Stimulated activated CD8-positive, alpha-beta memory T cell treated with anti-CD3 and anti-CD28 coated beads, Interleukin-2, amount 100 ng/mL, for 48 hours (primary cell): Measurements from ENCODE around the gene FUT8.

Experiments used
- DNase-seq, 2 donors: peaks; one replicate each; pipeline ENCODE4 v3.0.0-alpha.2; 2020; ENCODE audit warnings: low read depth in 2 of 2

FUT8 gene

GRCh38 chr14:65492266-65492665, 79.7 kb downstream of the FUT8 start:
- no peak for DNase-seq

- DNase-seq: no peak
Observed at GRCh38 chr14:65495196-65495595, 82.7 kb downstream of the FUT8 start.

- DNase-seq: no peak
Observed at GRCh38 chr14:65496178-65496993, 83.9 kb downstream of the FUT8 start.

- no peak for DNase-seq
Observed at GRCh38 chr14:65499138-65499537, 86.6 kb downstream of the FUT8 start.

GRCh38 chr14:65500075-65500474, 87.5 kb downstream of the FUT8 start:
- no peak for DNase-seq

GRCh38 chr14:65501328-65501727, 88.8 kb downstream of the FUT8 start:
- DNase-seq: no peak

- no peak for DNase-seq
Observed at GRCh38 chr14:65502676-65503124, 90.2 kb downstream of the FUT8 start.

GRCh38 chr14:65503771-65504170, 91.2 kb downstream of the FUT8 start:
- no peak for DNase-seq

- no peak for DNase-seq
Observed at GRCh38 chr14:65506801-65507200, 94.3 kb downstream of the FUT8 start.

GRCh38 chr14:65509842-65510241, 97.3 kb downstream of the FUT8 start:
- no peak for DNase-seq

- no peak for DNase-seq
Observed at GRCh38 chr14:65513671-65514070, 101.1 kb downstream of the FUT8 start.

GRCh38 chr14:65517635-65518542, 105.4 kb downstream of the FUT8 start:
- DNase-seq: no peak

- DNase-seq: no peak
Observed at GRCh38 chr14:65528069-65528468, 115.5 kb downstream of the FUT8 start.

GRCh38 chr14:65531148-65531547, 118.6 kb downstream of the FUT8 start:
- DNase-seq: no peak

- no peak for DNase-seq
Observed at GRCh38 chr14:65533736-65534404, 121.3 kb downstream of the FUT8 start.

GRCh38 chr14:65536781-65537423, 124.4 kb downstream of the FUT8 start:
- DNase-seq: no peak

GRCh38 chr14:65548878-65549277, 136.3 kb downstream of the FUT8 start:
- DNase-seq: no peak

GRCh38 chr14:65549429-65549828, 136.9 kb downstream of the FUT8 start:
- DNase-seq: no peak

GRCh38 chr14:65550779-65551643, 138.5 kb downstream of the FUT8 start:
- DNase-seq: no peak

- no peak for DNase-seq
Observed at GRCh38 chr14:65552724-65553123, 140.2 kb downstream of the FUT8 start.

GRCh38 chr14:65554837-65555236, 142.3 kb downstream of the FUT8 start:
- no peak for DNase-seq
